HG03025 (cell line): ENCODE results near the gene ZNF75A.

ENCODE experiments used
- ATAC-seq: cut with Tn5 transposase; IDR thresholded peaks from one replicate; pipeline ENCODE4 v1.9.1; 2021; ENCODE audit warnings: mild to moderate bottlenecking, moderate library complexity; ENCODE audit not compliant: unreplicated experiment, low FRiP score

Gene ZNF75A

DNA sequence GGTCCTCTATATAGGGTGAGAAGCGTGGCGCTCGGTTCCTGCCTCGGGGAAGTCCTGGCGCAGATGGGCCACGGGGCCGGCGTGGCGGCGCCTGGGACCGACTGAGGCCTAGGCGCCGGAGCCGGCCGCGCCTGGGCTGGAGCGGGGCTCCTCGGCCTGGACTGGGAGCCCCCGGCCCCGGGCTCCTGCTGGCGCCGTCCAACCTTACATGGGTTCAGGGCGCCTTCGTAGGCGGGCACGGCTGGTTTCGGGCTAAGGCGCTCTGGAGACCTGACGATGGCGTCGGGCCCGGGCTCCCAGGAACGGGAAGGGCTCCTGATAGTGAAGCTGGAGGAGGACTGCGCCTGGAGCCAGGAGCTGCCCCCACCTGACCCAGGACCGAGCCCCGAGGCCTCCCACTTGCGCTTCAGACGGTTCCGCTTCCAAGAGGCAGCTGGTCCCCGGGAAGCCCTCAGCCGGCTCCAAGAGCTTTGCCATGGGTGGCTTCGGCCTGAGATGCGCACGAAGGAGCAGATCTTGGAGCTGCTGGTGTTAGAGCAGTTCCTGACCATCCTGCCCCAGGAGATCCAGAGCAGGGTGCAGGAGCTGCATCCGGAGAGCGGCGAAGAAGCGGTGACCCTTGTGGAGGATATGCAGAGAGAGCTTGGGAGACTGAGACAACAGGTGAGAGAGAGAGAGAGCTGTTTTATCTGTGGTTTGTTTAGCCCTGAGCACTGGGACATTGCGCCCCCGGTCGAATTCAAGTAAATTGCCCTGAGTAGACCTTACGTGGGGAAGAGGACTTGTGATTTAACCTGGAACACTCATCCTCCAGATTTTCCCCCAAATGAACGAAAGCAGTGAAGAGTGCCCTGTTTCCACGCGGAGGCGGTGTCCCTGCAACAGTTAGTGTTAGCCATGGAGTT is 21.5 kb upstream of the ZNF75A start:
- ATAC-seq, result no peak

DNA sequence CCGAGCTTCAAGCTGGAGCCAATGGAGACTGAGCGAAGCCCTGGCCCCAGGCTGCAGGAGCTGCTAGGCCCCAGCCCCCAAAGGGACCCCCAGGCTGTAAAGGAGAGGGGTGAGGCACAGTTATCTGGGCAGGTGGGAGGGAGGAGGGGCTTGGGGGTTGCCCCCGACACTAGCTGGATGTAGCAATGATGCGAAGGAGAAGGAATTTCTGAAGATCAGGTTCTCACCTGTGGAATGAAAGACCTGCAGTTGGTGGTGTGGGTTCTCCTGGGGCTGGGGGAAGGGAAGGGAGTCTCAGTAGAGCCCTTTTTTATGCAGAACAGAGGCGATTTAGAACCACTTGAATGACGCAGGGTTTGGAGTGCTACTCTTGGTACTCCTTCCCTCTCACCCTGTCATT is 20.2 kb upstream of the ZNF75A start:
- ATAC-seq, result no peak

DNA sequence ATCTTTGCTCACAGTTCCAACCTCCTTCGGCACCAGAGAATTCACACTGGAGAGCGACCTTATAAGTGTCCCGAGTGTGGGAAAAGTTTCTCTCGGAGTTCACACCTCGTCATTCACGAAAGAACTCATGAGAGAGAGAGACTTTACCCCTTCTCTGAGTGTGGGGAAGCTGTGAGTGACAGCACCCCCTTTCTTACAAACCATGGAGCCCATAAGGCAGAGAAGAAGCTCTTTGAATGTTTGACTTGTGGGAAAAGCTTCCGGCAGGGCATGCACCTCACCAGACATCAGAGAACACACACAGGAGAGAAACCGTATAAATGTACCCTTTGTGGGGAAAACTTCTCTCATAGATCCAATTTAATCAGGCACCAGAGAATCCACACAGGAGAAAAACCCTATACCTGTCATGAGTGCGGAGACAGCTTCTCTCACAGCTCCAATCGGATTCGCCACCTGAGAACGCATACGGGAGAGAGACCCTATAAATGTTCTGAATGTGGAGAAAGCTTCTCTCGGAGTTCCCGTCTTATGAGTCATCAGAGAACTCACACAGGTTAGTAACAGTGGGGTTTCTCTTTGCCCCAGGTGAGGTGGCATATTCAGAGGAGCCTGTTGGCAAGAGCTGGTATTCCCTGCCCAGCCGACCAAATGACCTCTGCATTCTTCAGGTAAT is 15.2 kb upstream of the ZNF75A start:
- no peak for ATAC-seq

DNA sequence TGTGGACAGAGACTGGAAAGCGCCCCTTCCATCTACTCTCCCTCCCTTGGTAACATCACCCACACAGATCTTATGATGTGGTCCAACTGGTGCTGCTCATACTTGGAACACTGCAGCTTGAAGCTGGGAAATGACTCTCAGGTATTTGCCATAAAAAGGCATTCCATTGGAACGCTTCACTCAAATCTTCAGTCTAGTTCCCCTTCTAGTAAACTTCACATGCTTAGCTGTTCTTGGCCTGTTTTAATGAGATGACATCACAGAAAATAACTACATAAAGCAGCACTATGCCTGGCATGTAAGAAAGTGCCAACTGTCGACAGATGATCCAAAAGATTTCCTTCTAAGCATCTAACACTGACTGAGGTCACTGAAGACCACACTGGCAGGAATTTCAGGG is 12.7 kb upstream of the ZNF75A start:
- no peak for ATAC-seq

DNA sequence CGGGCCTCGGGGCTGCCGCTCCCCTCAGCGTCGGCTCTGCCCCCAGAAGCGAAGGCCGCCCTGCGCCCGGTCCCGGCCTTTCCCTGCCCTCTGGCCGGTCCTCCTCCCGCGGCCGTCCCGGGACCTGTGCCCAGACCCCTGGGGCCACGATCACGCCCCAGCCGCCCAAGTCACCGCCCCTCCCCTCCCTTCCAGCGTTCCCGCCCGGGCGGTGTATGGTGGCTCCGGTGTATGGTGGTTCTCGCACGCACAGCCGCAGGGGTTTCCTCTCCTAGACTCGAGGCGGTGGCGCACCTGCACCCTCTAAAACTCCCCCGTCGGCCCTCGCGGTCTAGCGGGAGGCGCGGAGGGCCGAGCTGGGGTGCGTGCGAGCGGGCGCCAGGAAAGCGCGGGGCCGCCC is 10.1 kb upstream of the ZNF75A start:
- no peak for ATAC-seq

DNA sequence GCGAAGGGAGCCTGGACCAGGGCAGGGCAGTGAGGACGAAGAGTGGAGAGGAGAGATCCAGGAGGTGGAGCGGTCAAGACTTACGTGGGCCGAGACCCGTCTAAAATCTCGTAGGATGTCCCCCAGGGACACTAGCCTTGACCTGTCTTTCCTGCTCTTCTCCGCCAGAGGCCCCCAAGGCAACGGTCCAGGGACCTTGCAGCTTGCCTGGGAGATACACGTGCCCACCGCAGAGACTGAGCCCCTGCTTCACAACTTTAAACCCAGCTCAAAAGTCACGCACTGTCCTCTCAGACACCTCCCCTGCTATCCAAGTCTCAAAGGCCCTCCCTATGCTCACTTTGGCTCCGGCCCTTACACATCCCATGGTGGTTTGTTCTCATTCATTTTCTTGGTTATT is 9.5 kb upstream of the ZNF75A start:
- no peak for ATAC-seq

DNA sequence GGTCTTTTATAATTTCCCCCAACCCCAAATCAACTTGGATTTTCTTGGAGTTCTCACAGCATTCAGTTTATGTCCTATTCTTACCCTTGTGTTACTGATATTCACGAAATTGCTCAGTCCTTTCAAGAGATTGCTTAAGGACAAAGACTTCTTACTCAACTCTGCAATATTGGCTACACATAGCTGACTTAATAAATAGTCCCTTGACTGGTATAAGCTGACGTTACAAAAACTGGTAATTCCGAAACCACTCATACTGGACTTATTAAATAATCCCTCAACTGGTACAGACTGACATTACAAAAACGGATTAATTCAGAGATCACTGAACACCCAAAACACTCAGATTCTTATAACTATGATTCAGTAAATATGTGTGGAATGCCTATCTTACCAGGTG is 927 bp upstream of the ZNF75A start:
- no peak for ATAC-seq

DNA sequence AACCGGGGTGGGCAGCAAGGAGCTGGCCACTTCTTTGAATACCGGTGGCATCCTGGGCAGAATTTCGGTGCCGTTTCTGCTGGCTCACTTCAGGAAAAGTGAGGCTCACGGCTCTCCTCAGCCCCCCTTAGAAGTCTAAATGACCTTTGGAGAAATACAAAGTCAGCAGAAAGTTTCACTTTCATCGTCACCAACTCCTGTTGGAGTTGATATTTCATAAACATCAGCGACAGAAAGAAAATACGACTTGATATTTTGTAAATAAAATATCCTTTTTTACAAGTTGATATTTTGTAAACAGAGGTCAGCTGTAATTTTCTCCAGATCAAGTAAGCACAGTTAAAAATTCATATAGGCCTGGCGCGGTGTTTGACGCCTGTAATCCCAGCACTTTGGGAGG is 781 bp downstream of the ZNF75A start:
- ATAC-seq, result no peak

DNA sequence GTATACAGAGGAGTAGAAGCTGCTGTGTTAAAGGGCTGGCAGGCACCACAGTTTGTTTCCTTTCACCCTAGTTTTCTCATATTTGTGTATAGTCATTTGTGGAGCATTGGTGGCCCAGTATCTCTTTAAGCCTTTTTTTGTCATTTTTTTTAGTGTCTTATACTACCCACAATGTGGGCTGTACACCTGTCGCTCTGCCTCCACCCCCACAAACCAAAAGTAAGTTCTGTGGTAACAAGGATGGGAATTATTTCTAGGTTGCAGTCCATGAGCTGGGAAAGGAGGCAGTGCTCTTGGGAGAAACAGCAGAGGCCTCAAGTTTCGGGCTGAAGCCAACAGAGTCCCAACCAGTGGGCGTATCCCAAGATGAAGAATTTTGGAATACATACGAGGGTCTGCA is 6.2 kb downstream of the ZNF75A start:
- no peak for ATAC-seq

DNA sequence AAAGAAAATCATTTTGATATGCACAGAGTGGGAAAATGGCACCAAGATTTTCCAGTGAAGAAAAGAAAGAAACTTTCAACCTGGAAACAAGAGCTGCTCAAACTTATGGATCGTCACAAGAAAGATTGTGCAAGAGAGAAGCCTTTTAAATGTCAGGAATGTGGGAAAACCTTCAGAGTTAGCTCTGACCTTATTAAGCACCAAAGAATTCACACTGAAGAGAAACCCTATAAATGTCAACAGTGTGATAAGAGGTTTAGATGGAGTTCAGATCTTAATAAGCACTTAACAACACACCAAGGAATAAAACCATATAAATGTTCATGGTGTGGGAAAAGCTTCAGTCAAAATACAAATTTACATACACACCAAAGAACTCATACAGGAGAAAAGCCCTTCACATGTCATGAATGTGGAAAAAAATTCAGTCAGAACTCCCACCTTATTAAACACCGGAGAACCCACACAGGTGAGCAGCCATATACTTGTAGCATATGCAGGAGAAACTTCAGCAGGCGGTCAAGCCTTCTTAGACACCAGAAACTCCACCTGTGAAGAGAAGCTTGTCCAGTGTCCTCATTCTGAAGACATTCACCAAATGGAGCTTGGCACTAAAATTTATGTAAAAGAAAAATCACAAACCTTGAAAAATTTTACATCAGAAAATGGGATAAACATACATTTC is 12.2 kb downstream of the ZNF75A start:
- ATAC-seq, result no peak

DNA sequence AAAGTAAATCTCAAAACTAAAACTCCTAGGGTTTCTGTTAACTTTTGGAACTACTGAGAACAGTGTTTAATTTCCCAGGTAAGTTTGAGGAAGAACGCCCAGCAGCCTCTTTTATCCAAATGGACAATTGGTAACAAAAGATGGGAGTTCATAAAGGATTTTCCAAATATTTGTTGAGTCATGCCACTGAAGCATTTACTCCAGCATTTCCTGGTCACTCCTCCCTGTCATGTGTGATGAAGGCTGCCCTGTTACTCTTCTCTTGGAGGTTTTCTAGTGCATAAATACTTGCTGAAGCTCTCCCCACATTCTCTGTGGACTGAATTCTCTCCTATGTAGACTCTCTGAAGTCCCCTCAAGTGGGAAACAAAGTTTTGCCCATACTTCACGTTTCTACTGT is 16.5 kb downstream of the ZNF75A start:
- ATAC-seq, result no peak

DNA sequence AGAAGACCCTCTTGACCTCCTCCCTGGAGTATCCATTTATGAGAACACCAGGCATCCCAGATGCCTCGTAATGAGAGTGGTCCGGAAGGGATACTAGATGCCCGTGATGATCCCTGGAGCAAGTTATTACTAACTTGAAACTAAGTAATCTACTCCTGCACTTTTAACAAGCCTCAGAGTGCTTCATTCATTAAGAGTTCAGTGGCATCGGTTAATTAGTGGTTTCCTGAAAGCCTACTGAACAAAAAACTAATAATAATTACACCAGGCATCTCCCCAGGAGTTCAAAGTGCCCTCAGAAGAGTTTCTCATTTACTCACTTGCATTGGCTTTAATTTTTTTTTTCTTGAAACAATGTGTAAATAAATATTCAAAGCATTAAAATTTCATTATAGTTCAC is 22.2 kb downstream of the ZNF75A start:
- ATAC-seq, result no peak

DNA sequence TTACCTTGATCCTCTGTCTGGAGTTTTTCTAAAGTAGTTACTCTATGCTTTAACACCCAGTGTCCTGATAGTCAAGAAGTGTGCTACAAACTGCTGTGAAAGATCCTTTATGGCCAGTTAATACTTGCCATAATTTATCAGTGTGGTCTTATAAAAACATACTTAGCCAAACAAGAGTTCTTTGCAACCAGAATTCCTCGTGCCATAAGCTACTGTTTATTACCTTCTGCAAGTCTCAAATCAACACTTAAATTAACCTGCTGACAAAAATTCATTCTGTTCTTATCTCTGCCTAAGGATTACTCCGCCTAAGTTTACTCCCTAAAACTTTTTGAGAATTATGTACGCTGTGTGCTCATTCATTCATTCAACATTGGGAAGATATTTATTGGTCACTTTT is 22.8 kb downstream of the ZNF75A start:
- ATAC-seq, result no peak

DNA sequence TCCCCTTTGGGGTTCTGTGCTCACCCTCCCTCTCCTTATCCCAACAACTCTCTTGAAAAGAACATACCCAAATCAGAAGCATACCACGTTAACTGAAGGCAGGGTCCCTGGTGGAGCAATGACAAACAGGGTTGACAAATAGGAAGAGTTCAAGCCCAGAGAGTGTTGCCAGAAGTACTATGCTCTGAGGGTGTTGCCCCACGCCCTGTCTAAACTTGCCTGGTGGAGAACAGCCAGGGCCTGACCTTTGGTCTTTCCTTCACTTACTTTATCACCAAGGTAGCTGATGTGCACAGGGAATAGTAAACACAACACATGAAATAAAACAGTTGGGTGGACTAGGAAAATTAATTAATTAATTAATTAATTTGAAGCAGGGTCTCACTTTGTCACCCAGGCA is 23.3 kb downstream of the ZNF75A start:
- no peak for ATAC-seq

DNA sequence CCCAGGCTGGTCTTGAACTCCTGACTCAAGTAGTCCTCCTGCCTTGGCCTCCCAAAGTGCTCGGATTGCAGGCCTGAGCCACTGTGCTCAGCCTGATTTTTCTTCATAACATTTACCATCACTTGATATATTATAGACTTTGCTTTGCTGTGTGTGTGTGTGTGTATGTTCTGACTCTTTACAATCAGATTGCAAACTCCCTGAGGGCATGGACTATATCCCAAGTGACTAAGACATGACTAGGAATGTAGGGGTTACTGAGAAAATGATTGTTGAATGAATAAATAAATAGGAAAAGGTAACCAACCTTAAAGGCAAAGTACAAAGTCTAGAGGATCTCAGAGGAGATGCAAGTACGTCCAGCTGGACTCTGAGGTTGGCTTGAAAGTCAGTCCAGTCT is 40.7 kb downstream of the ZNF75A start:
- ATAC-seq, result no peak

DNA sequence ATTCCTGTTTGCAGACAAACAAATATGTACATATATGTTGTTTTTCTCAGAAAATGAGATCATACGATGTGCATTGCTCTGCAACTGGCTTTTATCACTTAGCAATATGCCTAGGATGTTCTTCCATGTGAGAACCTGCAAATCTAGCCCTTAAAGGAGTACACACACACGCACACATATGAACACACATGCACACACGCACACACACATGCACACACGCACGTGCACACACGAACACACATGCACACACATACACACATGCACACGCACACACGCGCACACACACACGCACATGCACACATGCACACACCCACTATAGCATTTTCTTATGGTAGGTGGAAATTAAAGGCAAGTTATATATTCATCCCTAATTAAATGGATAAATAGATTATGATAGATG is 42.3 kb downstream of the ZNF75A start:
- ATAC-seq, result no peak

DNA sequence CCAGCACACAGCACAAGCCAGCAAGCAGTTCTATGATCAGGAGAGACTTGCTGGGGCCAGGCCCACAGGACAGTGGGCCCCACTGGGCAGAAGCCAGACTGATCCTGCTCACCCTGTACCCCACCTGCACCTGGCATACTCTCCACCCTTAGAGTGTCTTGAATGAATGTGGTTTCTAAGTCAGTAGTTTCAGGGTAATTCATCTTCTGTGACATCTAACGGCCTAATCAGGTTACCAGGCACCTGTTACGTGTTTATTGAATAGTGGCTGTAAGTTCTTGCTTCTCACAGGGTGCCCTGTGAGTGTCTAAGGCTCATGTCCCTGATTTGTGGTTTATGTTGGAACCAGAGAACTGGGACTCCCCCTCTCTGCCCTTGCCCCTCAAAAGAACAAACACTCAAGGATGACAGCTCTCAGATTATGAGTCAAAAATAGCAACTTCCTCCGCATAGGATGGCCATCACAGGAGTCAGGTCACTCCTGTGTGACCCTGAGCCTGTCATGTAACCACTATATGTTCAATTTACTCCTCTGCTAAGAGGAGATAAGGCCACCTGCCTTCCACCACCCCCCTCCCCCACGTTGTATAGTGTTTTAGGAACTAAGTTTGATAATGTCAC is 43.4 kb downstream of the ZNF75A start:
- no peak for ATAC-seq

DNA sequence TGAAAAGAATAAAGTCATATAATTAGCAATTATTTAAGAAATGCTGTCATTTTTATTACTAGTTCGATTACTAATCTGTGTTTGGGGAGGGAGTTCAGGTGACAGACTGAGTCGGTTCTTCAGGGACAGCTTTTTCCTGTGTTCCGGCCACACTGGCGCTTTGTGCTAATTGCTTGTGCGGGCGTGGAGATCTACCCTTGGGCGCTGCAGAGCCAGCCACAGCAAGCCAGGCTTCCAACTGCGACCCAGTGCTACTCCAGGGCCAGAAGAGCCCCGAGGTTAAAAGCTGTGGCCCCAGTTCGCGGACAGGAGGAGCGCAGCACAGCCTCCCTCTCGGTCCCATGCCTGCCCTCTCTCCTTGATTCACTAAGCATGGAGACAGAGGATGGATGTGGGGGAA is 43.9 kb downstream of the ZNF75A start:
- no peak for ATAC-seq

DNA sequence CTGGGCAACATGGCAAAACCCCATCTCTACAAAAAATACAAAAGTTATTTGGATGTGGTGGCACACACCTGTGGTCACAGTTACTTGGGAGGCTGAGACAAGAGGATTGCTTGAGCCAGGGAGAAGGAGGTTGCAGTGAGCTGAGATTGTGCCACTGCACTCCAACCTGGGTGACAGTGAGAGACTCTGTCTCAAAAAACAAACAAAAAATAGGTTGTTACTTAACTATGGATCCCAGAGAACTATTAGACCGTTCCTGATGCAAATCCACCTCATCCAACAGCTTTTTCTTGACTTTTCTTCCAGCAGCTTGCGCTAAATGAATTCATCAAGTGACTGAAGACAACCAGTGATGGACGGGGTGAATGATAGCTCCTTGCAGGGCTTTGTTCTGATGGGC is 50.3 kb downstream of the ZNF75A start, which contains the start of gene OR2C1:
Gene OR2C1, plus strand, starts transcription at position 301 of the 400 bp plus-strand sequence. Its CDS starts 52 bp downstream, at position 353.
- ATAC-seq, result no peak

DNA sequence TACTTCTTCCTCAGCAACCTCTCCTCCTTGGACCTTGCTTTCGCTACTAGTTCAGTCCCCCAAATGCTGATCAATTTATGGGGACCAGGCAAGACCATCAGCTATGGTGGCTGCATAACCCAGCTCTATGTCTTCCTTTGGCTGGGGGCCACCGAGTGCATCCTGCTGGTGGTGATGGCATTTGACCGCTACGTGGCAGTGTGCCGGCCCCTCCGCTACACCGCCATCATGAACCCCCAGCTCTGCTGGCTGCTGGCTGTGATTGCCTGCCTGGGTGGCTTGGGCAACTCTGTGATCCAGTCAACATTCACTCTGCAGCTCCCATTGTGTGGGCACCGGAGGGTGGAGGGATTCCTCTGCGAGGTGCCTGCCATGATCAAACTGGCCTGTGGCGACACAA is 50.8 kb downstream of the ZNF75A start:
- ATAC-seq, result no peak

DNA sequence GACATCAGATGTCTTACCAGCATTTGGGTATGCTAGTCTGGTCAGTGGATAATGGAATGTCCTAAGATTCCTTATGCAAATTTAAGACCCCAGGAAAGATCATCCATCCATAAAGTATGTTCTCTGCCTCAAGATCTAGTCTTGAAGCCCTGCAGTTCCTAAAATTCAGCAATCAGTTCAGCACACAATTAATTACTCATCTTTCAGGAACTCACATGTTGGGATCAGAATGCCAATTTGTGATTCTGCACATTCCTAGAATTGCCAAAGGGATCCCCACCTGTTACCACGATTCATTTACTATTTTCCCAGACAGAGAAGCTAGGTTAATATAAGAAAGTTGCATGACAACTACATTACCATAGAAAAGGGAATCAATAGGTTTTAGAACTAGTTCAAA is 53.6 kb downstream of the ZNF75A start:
- no peak for ATAC-seq
